Lower leg skin (tissue), 4 donors: Measurements from ENCODE around the gene HMCN2. TPM values are rescaled to one million over a fixed set of nuclear protein-coding genes. Genes with fewer than 3 reads are reported as not detected.

Source experiments
- DNase-seq, 2 donors: peaks; one replicate each; pipeline ENCODE4 v3.0.0-alpha.2; 2019; ENCODE audit warnings: low spot score in 2 of 2
- H3K4me3 ChIP-seq: fragments of 200-600 bp; sonication (generic); 2 replicates; pipeline ENCODE4 v1.5.1; 2017; ENCODE audit warnings: mild to moderate bottlenecking, low read depth; ENCODE audit not compliant: poor library complexity, severe bottlenecking
- CTCF ChIP-seq, 3 donors: fragments of 450-650 bp; IDR thresholded peaks; one replicate each; pipeline ENCODE4 v1.5.1; 2016; ENCODE audit warnings: antibody characterized with exemption in 3 of 3, mild to moderate bottlenecking in 3 of 3, moderate library complexity in 2 of 3
- POLR2A ChIP-seq, 2 donors: fragments of 450-650 bp; IDR thresholded peaks; one replicate each; pipeline ENCODE4 v1.6.1; 2016 to 2017; ENCODE audit warnings: antibody characterized with exemption in 2 of 2, mild to moderate bottlenecking in 1 of 2, moderate library complexity in 1 of 2
- WGBS, 2 donors: methylation state at CpG; one replicate each; pipeline ENCODE4 v1.1.5; 2018; 5-methylcytosine and 5-hydroxymethylcytosine counted together
- intact Hi-C: fragments of 100-400 bp; cut with DNase I; formaldehyde crosslinking; loops from one replicate; pipeline ENCODE4 v1.15.0; 2023; ENCODE audit warnings: low total_unique reads
- total RNA-seq, 4 donors: library from RNA; depleted of rRNA; stranded (reverse); fragments of >200 nt; gene quantifications; one replicate each; pipeline ENCODE4 v1.1.0, GENCODE V29; 2016

The HMCN2 gene
- total RNA-seq, 4 donors from 2014 or later, result 1.9 to 4.3 (median 3.0) TPM

- TF ChIP-seq POLR2A (IDR thresholded peaks at IDR 0.05), result no peak
- TF ChIP-seq CTCF (IDR thresholded peaks at IDR 0.05), result no peak
- no peak for DNase-seq
- H3K4me3 ChIP-seq, result no peak overlapping the region
- WGBS, 2 donors, result 94 to 100% methylated on average over 1 of the region's 1 CpG
- intact Hi-C loops, result no loop called here
Observed at GRCh38 chr9:130241198-130241535, 24.4 kb upstream of the HMCN2 start.

GRCh38 chr9:130242270-130243014, 23.1 kb upstream of the HMCN2 start:
- no peak for DNase-seq
- WGBS, 2 donors, result 82 to 84% methylated on average over 11 of the region's 11 CpGs
- H3K4me3 ChIP-seq, result no peak overlapping the region
- intact Hi-C loops, result no loop called here
- TF ChIP-seq POLR2A (IDR thresholded peaks at IDR 0.05) (no peak), CTCF (IDR thresholded peaks at IDR 0.05) (no peak)

GRCh38 chr9:130243015-130243881, 22.3 kb upstream of the HMCN2 start:
- 23 to 25% methylated on average over 34 of the region's 35 CpGs for WGBS, 2 donors
- peak; percentile 61 to 97 for DNase-seq
- peak in 1 of 3 donors; percentile 89 for TF ChIP-seq CTCF (IDR thresholded peaks at IDR 0.05)
- TF ChIP-seq POLR2A (IDR thresholded peaks at IDR 0.05), result no peak
- intact Hi-C loops, result no loop called here
- H3K4me3 ChIP-seq, result no peak overlapping the region

GRCh38 chr9:130243882-130244170, 21.7 kb upstream of the HMCN2 start:
- intact Hi-C loops, result no loop called here
- WGBS, 2 donors, result 83 to 94% methylated on average over 5 to 7 of the region's 7 CpGs
- no peak for DNase-seq
- TF ChIP-seq POLR2A (IDR thresholded peaks at IDR 0.05), result no peak
- no peak for TF ChIP-seq CTCF (IDR thresholded peaks at IDR 0.05)
- H3K4me3 ChIP-seq, result no peak overlapping the region

GRCh38 chr9:130244548-130245165, 20.9 kb upstream of the HMCN2 start:
- TF ChIP-seq POLR2A (IDR thresholded peaks at IDR 0.05) (no peak), CTCF (IDR thresholded peaks at IDR 0.05) (no peak)
- no peak for DNase-seq
- 78 to 81% methylated on average over 13 of the region's 13 CpGs for WGBS, 2 donors
- no peak overlapping the region for H3K4me3 ChIP-seq
- intact Hi-C loops, result no loop called here
